Measurements from ENCODE around the gene SETSIP. TPM values are rescaled to one million over a fixed set of nuclear protein-coding genes. Genes with fewer than 3 reads are reported as not detected.

The SETSIP gene
- total RNA-seq = under 1 TPM in 1 of 2 experiments, not detected in 1; 0.47 TPM

- TF ChIP-seq CTCF (IDR thresholded peaks at IDR 0.05) = no peak
- H3K36me3 Mint-ChIP-seq (ENCODE audit: low read depth) = no peaks in the 10 kb centered on the region
- no peaks in the 10 kb centered on the region for H3K27me3 Mint-ChIP-seq
- no peaks in the 10 kb centered on the region for H3K9me3 Mint-ChIP-seq
- CTCF ChIA-PET = no interaction called here
- no peak within 1 kb of the TSS for H3K27ac Mint-ChIP-seq
- POLR2A ChIA-PET = no interaction called here
- ATAC-seq = no peak
- DNase-seq = no peak
- intact Hi-C loops (cut with micrococcal nuclease) = no loop called here
- peaks cover 3% of the 10 kb centered on the region for H3K4me1 Mint-ChIP-seq (ENCODE audit: low read depth)
- H3K4me3 Mint-ChIP-seq = no peak within 1 kb of the TSS
Observed at GRCh38 chr1:92075311-92075710, at the start of gene SETSIP. Gene SETSIP (minus strand): TSS chr1:92075411. CDS start chr1:92075411, 0 bp downstream.

GRCh38 chr1:92123868-92124267 is 48.7 kb upstream of the SETSIP start:
- intact Hi-C loops (cut with micrococcal nuclease) = no loop called here
- peaks cover 8% of the 10 kb centered on the region for H3K4me1 Mint-ChIP-seq (ENCODE audit: low read depth)
- no peaks in the 10 kb centered on the region for H3K9me3 Mint-ChIP-seq
- peak overlapping the region; percentile 64 for H3K27ac Mint-ChIP-seq
- H3K27me3 Mint-ChIP-seq = no peaks in the 10 kb centered on the region
- H3K36me3 Mint-ChIP-seq (ENCODE audit: low read depth) = no peaks in the 10 kb centered on the region
- peak overlapping the region; percentile 47 for H3K4me3 Mint-ChIP-seq
- ATAC-seq = peak; percentile 49
- ChIA-PET CTCF (interaction anchor here (0.8 kb wide), 1 partner anchor 17 kb away, joined by 3 read pairs; no protein-coding TSS in a partner anchor), POLR2A (no interaction called here)
- no peak for TF ChIP-seq CTCF (IDR thresholded peaks at IDR 0.05)
- DNase-seq = peak; percentile 8

- ChIA-PET CTCF (no interaction called here), POLR2A (no interaction called here)
- Mint-ChIP-seq H3K27ac (no peak overlapping the region), H3K36me3 (ENCODE audit: low read depth) (no peaks in the 10 kb centered on the region), H3K9me3 (no peaks in the 10 kb centered on the region), H3K27me3 (no peaks in the 10 kb centered on the region), H3K4me1 (ENCODE audit: low read depth) (peaks cover 7% of the 10 kb centered on the region), H3K4me3 (no peak overlapping the region)
- no peak for ATAC-seq
- no peak for DNase-seq
- TF ChIP-seq CTCF (IDR thresholded peaks at IDR 0.05) = no peak
- intact Hi-C loops (cut with micrococcal nuclease) = no loop called here
Observed at GRCh38 chr1:92118826-92119225, 43.6 kb upstream of the SETSIP start.

GRCh38 chr1:92117526-92117925 is 42.3 kb upstream of the SETSIP start:
- DNase-seq = no peak
- POLR2A ChIA-PET = no interaction called here
- Mint-ChIP-seq H3K27ac (no peak overlapping the region), H3K4me1 (ENCODE audit: low read depth) (peaks cover 6% of the 10 kb centered on the region), H3K36me3 (ENCODE audit: low read depth) (no peaks in the 10 kb centered on the region), H3K9me3 (no peaks in the 10 kb centered on the region), H3K4me3 (no peak overlapping the region), H3K27me3 (no peaks in the 10 kb centered on the region)
- intact Hi-C loops (cut with micrococcal nuclease) = no loop called here
- no peak for TF ChIP-seq CTCF (IDR thresholded peaks at IDR 0.05)
- ATAC-seq = no peak
- CTCF ChIA-PET = interaction anchor here (0.7 to 1.3 kb wide), 2 partner anchors 37 to 38 kb away, joined by 3 to 4 read pairs; no protein-coding TSS in a partner anchor

- Mint-ChIP-seq H3K27me3 (no peaks in the 10 kb centered on the region), H3K36me3 (ENCODE audit: low read depth) (peaks cover 3% of the 10 kb centered on the region), H3K9me3 (no peaks in the 10 kb centered on the region), H3K27ac (no peak overlapping the region), H3K4me3 (no peak overlapping the region), H3K4me1 (ENCODE audit: low read depth) (no peaks in the 10 kb centered on the region)
- intact Hi-C loops (cut with micrococcal nuclease) = no loop called here
- no peak for ATAC-seq
- TF ChIP-seq CTCF (IDR thresholded peaks at IDR 0.05) = no peak
- ChIA-PET POLR2A (no interaction called here), CTCF (no interaction called here)
- DNase-seq = no peak
Observed at GRCh38 chr1:92108631-92109030, 33.4 kb upstream of the SETSIP start.

Data from activated CD8-positive, alpha-beta T cell treated with anti-CD3 and anti-CD28 coated beads for 36 hours (primary cell).